GM18526 (cell line): ENCODE data around the gene KCNJ4.

Experiments
- POLR2A ChIP-seq: IDR thresholded peaks from 3 replicates; pipeline ENCODE4 v1.6.1; 2011; ENCODE audit not compliant: insufficient read length; ENCODE audit errors: extremely low read depth

The KCNJ4 gene

DNA sequence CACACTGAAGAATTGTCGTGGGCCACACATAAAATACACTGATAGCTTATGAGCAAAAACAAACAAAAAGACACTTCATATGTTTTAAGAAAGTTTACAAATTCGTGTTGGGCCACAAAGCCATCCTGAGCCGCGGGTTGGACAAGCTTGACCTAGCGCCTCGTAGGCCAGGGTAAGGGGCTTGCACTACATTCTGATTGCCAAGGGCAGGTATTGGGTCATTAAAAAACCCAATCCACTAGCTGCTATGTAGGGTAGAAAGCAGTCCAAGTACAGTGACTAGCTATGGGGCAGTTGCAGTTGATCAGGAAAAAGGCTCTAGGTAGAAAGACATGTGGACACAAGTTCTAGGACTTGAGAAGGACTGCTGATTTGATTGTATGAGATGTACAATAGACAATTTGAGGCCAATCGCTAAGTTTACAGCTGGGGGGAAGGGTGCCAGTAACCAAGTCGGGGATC lies 26.9 kb upstream of the KCNJ4 start:
- TF ChIP-seq POLR2A: no peak

DNA sequence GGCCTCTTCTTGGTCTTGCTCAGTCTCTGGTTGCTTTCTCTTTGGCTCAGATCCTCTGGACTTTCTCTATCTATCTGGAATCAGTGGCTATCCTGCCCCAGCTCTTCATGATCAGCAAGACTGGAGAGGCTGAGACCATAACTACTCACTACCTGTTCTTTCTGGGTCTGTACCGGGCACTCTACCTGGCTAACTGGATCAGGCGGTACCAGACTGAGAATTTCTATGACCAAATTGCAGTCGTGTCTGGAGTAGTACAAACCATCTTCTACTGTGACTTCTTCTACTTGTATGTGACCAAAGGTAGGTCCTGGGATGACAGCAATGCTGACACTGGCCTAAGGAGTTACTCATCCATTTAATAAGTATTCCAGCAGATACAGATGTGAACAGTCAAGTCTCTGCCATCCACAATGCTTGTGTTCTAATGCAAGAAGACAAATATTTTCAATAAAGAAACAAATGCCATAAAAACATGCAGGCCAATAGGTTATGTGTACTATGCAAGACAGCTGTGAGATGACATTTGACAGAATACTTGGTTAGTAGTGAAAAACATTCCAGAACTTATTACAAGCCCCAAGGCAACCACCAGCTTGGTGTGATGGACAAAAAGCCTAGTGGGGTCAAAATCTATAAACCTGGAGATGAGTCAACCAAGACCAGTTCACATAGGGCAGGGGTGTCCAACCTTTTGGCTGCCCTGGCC lies 26.3 kb upstream of the KCNJ4 start:
- no peak for TF ChIP-seq POLR2A

DNA sequence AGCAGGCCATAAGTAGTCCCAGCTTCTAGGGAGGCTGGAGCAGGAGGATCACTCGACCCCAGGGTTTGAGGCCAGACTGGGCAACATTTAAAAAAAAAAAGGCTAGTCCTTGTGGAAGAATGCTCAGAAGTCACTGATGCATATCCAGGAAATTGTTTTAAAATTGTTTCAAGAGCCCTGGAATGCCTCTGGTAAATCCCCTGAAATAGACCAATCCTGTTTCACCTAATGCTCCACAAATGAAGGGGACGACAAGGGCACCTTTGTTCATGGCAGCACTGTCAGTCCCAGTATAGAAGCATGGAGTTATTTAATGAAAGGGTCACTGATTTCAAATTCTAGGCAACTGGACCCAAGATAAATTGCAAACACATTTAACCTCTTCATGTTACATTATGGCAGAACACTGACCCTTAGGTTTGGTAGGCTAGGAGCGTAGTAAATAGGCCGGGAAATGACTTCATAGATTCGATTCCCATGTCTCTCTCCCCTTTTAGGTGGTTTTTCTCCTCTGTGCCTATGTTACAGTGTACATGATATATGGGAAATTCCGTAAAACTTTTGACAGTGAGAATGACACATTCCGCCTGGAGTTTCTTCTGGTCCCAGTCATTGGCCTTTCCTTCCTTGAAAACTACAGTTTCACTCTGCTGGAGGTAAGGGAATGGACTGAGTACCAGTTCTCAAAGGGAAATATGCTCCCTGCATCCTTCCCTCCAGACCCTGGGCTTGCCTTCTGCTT lies 24.3 kb upstream of the KCNJ4 start:
- TF ChIP-seq POLR2A: no peak

DNA sequence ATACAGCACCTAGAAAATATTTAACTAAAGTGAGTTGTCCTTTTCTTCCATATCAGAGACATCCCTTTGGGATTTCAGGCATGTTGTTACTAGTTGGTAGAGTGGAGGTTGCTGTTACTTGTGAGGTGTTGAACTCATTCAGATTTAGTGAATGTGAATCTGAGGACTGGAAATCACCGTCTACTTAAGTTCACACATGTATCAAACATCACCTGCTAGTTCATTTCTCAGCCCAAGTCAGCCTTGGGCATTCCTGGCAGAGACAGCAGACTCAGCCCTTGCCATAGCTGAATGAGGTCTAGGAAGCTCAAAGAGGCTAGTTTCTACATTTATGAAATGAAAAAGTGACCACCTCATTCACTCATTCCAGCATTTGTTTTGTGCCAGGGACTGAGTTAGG lies 22.6 kb upstream of the KCNJ4 start:
- no peak for TF ChIP-seq POLR2A

DNA sequence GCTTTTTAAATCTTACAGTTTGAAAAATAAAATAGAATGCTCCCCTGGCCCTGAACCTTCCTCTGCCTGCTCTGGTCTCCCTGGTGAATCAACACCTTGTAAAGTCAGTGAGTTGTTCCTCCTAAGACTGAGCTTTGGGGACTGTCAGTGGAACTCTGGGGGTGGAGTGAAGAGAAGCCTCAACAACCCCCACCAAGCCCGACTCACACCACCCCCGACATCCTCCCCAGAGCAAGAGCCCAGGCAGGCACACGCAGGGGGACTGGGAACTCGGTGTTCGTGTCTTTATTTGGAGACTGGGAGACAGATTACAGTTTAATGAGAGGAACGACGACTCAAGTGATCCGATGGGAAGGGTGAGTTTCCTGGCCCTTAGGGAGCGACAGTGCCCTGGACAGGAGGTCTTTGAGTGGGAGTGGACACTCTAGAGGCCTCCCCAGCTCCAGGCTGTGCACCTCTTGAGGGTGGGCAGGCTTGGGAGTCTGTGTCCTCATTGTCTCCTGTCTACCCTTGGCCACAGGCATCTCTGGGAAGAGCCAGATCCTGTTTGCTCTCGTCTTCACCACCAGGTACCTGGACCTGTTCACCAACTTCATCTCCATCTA lies 19.1 kb upstream of the KCNJ4 start:
- no peak for TF ChIP-seq POLR2A

DNA sequence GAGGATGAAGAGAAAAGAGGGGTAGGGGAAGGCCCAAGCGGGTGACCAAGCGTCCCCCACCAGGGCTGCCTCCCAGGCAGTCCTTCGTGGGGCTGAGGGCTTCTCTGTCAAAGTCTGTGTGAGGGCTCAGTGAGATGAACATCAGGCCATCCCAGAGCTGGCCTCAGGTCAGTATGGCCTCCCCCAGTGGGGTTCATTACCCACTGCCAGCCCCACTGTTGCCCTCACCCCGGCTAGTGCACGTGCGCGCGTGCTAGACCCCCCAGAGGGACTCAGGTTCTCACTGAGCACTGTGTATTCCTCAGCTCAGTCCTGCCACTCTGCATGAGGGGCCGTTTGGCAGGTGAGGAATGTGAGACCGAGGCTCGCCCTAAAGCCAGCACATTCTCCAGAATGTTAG lies 16.2 kb upstream of the KCNJ4 start:
- TF ChIP-seq POLR2A: no peak

DNA sequence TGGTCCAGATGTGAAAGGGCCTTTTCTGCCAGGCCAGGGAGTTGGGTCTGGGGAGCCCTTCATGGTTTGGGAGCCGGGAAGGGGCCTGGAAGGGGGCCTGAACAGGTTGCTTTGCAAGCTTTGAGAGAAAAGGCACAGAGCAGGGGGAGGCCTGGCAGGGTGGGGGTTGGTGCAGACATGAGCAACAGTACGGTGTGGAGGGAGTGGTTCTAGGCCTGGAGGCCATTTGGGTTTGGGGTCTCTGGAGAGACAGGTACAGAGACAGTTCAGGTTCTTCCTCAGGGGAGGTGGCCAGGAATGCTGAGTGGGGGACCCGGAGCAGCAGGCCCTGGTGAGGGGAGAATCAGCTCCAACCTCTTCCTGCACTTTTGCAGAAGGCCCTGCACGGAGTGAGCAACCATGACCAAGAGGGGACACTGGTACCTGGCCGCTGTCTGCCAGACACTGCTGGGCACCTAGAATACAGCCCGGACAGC lies 14.3 kb upstream of the KCNJ4 start:
- no peak for TF ChIP-seq POLR2A

DNA sequence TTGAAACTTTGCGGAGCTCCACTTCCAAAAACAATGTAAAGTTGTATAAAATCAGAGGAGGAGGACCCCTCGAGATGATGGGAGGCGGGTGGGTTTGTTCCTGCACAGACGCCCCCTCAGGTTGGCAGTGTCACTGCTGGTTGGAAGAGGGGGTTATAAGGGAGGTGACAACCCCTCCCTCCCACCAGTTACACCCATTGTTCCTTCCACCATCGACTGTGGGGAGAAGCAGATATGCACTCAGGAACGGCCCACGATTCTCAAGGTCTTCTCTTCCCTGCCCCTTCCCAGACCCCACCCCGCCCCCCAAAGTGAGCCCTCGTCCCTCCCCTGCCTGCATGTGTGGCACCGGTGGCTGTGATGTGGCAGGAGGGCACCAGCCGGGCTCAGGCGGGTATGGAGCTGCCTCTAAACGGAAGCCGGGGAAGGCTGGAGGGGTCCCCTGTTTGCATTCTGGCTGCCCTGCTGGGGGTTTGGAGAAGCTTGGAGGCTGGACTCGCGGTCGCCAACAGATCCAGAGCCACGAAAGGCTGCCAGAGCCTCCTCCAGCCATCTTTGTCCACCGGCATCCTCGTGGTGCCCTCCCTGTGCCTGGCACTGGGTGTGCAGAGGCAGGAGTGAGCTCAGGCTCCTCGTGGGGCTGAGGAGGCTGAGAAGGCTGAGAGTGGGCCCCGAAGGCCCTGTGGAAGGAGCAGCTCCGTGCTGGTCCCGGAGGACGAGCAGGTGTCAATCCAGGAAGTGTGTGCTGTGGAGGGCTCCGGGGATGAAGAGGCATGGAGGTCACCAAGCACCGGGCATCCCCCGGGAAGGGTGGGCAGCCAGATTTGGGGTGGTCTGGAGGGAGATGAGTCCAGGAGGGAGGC lies 13.7 kb upstream of the KCNJ4 start:
- TF ChIP-seq POLR2A: no peak

DNA sequence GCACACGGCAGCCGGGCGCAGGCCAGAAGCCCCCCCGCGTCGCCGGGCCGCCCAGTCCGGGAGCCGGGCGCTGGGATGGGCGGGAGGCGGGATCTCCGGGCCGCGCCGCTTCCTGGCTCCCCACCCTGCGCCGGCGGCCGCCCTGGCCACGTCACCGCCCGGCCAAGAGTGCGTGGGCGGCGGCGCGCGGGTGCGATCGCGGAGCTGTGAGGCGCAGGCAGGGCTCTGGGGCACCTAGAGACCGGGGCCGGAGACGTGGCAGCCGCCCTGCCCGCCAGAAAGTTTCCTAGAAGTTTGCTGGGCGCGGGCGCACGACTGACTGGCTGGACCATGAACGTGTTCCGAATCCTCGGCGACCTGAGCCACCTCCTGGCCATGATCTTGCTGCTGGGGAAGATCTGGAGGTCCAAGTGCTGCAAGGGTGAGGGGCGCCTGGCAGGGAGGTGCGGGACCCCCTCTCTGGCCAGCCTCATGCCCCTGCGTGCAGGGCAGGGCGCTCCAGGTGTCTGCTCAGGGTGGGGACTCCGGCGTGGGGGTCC lies 13.0 kb upstream of the KCNJ4 start, which contains the start of gene KDELR3:
Gene KDELR3 (plus strand): TSS at position 193 of the 539 bp plus-strand sequence. CDS start 138 bp downstream, at position 331.
- no peak for TF ChIP-seq POLR2A

DNA sequence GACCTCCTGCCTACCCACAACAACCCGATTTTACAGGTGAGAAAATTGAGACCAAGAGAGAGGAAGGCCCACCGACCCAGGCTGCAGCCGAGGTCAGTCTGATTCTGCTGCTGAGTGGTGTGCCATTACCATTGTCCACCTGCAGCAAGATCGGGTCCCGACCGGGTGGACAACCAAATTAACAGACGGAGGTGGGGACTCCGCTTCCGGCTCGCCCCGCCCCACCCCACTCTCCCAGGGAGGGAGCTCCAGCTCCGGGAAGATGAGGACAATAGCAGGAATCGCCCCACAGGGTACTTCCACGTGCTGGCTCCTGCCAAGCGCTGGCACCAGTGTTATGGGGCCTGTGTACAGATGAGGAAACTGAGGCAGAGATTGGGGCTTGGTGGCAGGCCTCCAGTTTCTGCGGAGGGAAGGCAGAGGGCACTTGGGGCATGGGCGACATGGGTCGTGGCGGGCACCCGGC lies 12.5 kb upstream of the KCNJ4 start:
- no peak for TF ChIP-seq POLR2A

DNA sequence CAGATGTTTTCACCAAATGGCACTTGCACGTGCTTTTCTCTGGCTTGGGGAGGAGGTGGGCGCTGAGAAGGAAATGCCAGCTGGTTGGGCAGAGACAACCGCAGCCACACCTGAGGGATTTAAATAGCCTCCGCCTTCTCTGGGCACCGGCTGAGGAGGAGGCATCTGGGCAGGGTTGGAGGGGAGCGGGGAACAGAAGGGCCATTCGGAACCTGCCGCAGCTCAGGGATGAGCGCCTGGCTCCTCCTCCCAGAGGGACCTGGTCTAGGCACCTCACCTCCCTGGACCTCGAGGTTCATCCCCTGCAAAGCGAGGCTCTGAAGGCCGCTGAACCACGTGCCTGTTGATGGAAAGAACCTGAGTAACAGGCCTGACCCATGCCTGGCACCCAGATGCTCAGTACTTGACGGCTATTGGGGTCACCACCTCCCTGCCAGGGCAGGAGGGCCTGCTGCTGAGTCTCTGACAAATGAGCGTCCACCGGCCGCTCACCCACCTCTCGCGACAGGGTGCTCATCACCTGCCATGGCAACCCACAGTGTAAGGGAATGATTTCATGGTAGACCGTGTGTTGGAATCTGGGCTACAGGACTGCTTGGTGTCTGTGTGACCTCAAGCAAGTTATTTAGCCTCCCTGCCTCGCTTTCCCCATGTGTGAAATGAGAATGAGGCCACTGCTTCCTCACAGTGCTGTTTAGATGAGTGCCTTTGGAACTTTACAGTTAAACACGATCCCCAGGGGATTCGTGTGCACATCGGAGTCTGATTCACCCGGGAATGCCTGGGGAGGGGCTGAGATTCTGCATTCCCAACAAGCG lies 10.9 kb upstream of the KCNJ4 start:
- TF ChIP-seq POLR2A: no peak

DNA sequence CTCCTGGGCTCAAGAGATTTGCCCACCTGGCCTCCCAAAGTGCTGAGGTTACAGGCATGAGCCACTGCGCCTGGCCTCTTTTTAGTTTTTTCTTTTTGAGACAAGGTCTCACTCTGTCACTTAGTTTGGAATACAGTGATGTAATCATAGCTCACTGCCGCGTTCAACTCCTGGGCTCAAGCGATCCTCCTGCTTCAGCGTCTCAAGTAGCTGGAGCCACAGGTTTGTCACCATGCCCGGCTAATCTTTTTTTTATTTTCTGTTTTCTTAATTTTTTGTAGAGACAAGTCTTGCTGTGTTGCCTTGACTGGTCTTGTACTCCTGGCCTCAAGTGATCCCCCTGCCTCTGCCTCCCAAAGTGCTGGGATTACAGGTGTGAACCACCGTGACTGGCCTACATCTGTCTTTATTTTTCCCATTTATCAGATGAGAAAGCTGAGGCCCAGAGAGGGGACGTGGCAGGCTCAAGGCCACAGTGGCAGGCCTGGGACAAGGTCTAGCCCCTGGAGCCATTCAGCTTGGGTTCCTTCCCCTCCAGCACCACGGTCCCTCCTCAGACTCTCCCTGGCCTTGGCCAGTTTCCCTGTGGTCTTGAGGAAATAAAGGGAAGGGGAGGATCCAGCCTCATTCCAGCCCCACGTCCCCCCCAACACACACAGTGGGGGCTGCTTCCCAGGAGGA lies 10.1 kb upstream of the KCNJ4 start:
- TF ChIP-seq POLR2A: no peak
